Osteocyte (in vitro differentiated cells): Measurements from ENCODE around the gene PRMT1. TPM values are rescaled to one million over a fixed set of nuclear protein-coding genes. Genes with fewer than 3 reads are reported as not detected.

Source experiments
- DNase-seq: peaks from one replicate; pipeline ENCODE4 v3.0.0; 2021; ENCODE audit warnings: mixed read lengths; ENCODE audit not compliant: unreplicated experiment; ENCODE audit errors: extremely low spot score
- H3K27ac Mint-ChIP-seq: one replicate; pipeline ENCODE4 v1.8.0; 2021; ENCODE audit warnings: mild to moderate bottlenecking, mixed read lengths; ENCODE audit not compliant: unreplicated experiment
- H3K27me3 Mint-ChIP-seq: one replicate; pipeline ENCODE4 v1.8.0; 2021; ENCODE audit warnings: mixed read lengths; ENCODE audit not compliant: unreplicated experiment
- H3K36me3 Mint-ChIP-seq: one replicate; pipeline ENCODE4 v1.8.0; 2021; ENCODE audit warnings: mixed read lengths; ENCODE audit not compliant: unreplicated experiment
- H3K4me1 Mint-ChIP-seq: one replicate; pipeline ENCODE4 v1.8.0; 2021; ENCODE audit warnings: mixed read lengths; ENCODE audit not compliant: unreplicated experiment
- H3K4me3 Mint-ChIP-seq: one replicate; pipeline ENCODE4 v1.8.0; 2021; ENCODE audit warnings: mild to moderate bottlenecking, moderate library complexity, mixed read lengths; ENCODE audit not compliant: unreplicated experiment
- H3K9me3 Mint-ChIP-seq: one replicate; pipeline ENCODE4 v1.8.0; 2021; ENCODE audit warnings: mixed read lengths; ENCODE audit not compliant: unreplicated experiment
- CTCF ChIP-seq: fragments of 200-600 bp; sonication (generic); IDR thresholded peaks from 2 replicates; pipeline ENCODE4 v1.5.0; 2021; ENCODE audit warnings: antibody characterized with exemption, mild to moderate bottlenecking, moderate library complexity
- total RNA-seq: library from RNA; stranded (reverse); gene quantifications from 2 replicates; pipeline ENCODE4 v1.2.1, GENCODE V29; 2021

PRMT1 gene
- total RNA-seq, 1 donor from 2014 or later = 126 TPM

GRCh38 chr19:49676136-49676783 lies 811 bp upstream of the PRMT1 start:
- H3K4me1 Mint-ChIP-seq = peaks cover 38% of the 10 kb centered on the region
- peak overlapping the region; percentile 99 for H3K27ac Mint-ChIP-seq
- peak overlapping the region; percentile 99 for H3K4me3 Mint-ChIP-seq
- DNase-seq = peak; percentile 91
- H3K9me3 Mint-ChIP-seq = no peaks in the 10 kb centered on the region
- no peaks in the 10 kb centered on the region for H3K27me3 Mint-ChIP-seq
- H3K36me3 Mint-ChIP-seq = peaks cover 2% of the 10 kb centered on the region
- no peak for TF ChIP-seq CTCF

- Mint-ChIP-seq H3K4me1 (peaks cover 38% of the 10 kb centered on the region), H3K4me3 (peak overlapping the region; percentile 99), H3K9me3 (no peaks in the 10 kb centered on the region), H3K27ac (peak overlapping the region; percentile 99), H3K36me3 (peaks cover 2% of the 10 kb centered on the region), H3K27me3 (no peaks in the 10 kb centered on the region)
- no peak for TF ChIP-seq CTCF
- DNase-seq = peak; percentile 100
Observed at GRCh38 chr19:49676784-49677230, 264 bp upstream of the PRMT1 start.

GRCh38 chr19:49677901-49678674 lies 1.0 kb downstream of the PRMT1 start:
- DNase-seq = peak; percentile 91
- Mint-ChIP-seq H3K27me3 (no peaks in the 10 kb centered on the region), H3K4me1 (peaks cover 31% of the 10 kb centered on the region), H3K4me3 (peak overlapping the region; percentile 80), H3K27ac (peak overlapping the region; percentile 83), H3K9me3 (no peaks in the 10 kb centered on the region), H3K36me3 (peaks cover 3% of the 10 kb centered on the region)
- TF ChIP-seq CTCF = peak; percentile 71

- Mint-ChIP-seq H3K4me1 (peaks cover 31% of the 10 kb centered on the region), H3K27me3 (no peaks in the 10 kb centered on the region), H3K4me3 (no peak overlapping the region), H3K36me3 (peaks cover 4% of the 10 kb centered on the region), H3K9me3 (no peaks in the 10 kb centered on the region), H3K27ac (peak overlapping the region; percentile 83)
- no peak for DNase-seq
- no peak for TF ChIP-seq CTCF
Observed at GRCh38 chr19:49678985-49679770, 2.1 kb downstream of the PRMT1 start.
